Neuronal stem cell (in vitro differentiated cells): ENCODE results near the gene YTHDC2.

ENCODE experiments used
- DNase-seq: peaks from one replicate; pipeline ENCODE4 v3.0.0-alpha.2; 2013; ENCODE audit warnings: low spot score
- H2AFZ ChIP-seq: one replicate; pipeline ENCODE4 v1.6.1; 2013; ENCODE audit warnings: mild to moderate bottlenecking, low read length, inconsistent platforms
- H2AK5ac ChIP-seq: 2 replicates; pipeline ENCODE4 v1.6.1; 2013; ENCODE audit warnings: low read depth, mild to moderate bottlenecking, inconsistent platforms, low read length, moderate library complexity, mixed read lengths
- H2BK120ac ChIP-seq: 2 replicates; pipeline ENCODE4 v1.6.1; 2013; ENCODE audit warnings: low read depth, mild to moderate bottlenecking, inconsistent platforms, low read length, moderate library complexity, mixed read lengths
- H2BK12ac ChIP-seq: one replicate; pipeline ENCODE4 v1.6.1; 2013; ENCODE audit warnings: low read length, inconsistent platforms
- H2BK15ac ChIP-seq: 2 replicates; pipeline ENCODE4 v1.6.1; 2013; ENCODE audit warnings: mild to moderate bottlenecking, low read length, inconsistent platforms, mixed read lengths
- H2BK5ac ChIP-seq: one replicate; pipeline ENCODE4 v1.6.1; 2013; ENCODE audit warnings: inconsistent platforms, mild to moderate bottlenecking, low read length, moderate library complexity
- H3K14ac ChIP-seq: one replicate; pipeline ENCODE4 v1.6.1; 2013; ENCODE audit warnings: low read length, inconsistent platforms
- H3K18ac ChIP-seq: 2 replicates; pipeline ENCODE4 v1.6.1; 2013; ENCODE audit warnings: low read length, inconsistent platforms
- H3K23ac ChIP-seq: 2 replicates; pipeline ENCODE4 v1.6.1; 2013; ENCODE audit warnings: low read depth, mild to moderate bottlenecking, mixed read lengths, low read length, inconsistent platforms; ENCODE audit not compliant: poor library complexity
- H3K27ac ChIP-seq: replicated peaks from 3 replicates; pipeline ENCODE4 v1.5.1; 2013; ENCODE audit warnings: low read length, inconsistent platforms
- H3K27me3 ChIP-seq, 3 experiments: 2 replicates each; pipeline ENCODE4 v1.6.1; 2013; ENCODE audit warnings: low read length in 3 of 3, mild to moderate bottlenecking in 2 of 3, inconsistent platforms in 1 of 3, low read depth in 1 of 3, mixed read lengths in 1 of 3, moderate library complexity in 1 of 3; ENCODE audit not compliant: control insufficient read depth in 3 of 3, insufficient read depth in 3 of 3
- H3K36me3 ChIP-seq, 2 donors: replicated peaks in 1 of 2; 2 replicates each; pipeline ENCODE4 v1.6.1; 2013; ENCODE audit warnings: low read length in 2 of 2; ENCODE audit not compliant: control insufficient read depth in 2 of 2, insufficient read depth in 2 of 2
- H3K4ac ChIP-seq: 2 replicates; pipeline ENCODE4 v1.6.1; 2013; ENCODE audit warnings: inconsistent platforms, mild to moderate bottlenecking, low read length, moderate library complexity
- H3K4me1 ChIP-seq, 2 donors: 1 replicate in 1 of 2; 2 replicates in 1 of 2; pipeline ENCODE4 v1.6.1; 2013; ENCODE audit warnings: low read length in 2 of 2, low read depth in 1 of 2; ENCODE audit not compliant: control insufficient read depth in 2 of 2, insufficient read depth in 1 of 2
- H3K4me2 ChIP-seq: one replicate; pipeline ENCODE4 v1.6.1; 2013; ENCODE audit warnings: mild to moderate bottlenecking, low read length, inconsistent platforms; ENCODE audit not compliant: insufficient read depth, poor library complexity, severe bottlenecking
- H3K4me3 ChIP-seq, 2 donors: 2 replicates each; pipeline ENCODE4 v1.5.1; 2013; ENCODE audit warnings: low read length in 2 of 2, mild to moderate bottlenecking in 2 of 2, inconsistent platforms in 1 of 2, moderate library complexity in 1 of 2
- H3K79me1 ChIP-seq: one replicate; pipeline ENCODE4 v1.6.1; 2013; ENCODE audit warnings: low read depth, mild to moderate bottlenecking, inconsistent platforms, low read length, moderate library complexity
- H3K9ac ChIP-seq: one replicate; pipeline ENCODE4 v1.6.1; 2013; ENCODE audit warnings: mild to moderate bottlenecking, low read depth, low read length, inconsistent platforms; ENCODE audit not compliant: poor library complexity
- H3K9me3 ChIP-seq, 2 donors: replicated peaks in 1 of 2; 2 replicates each; pipeline versions ENCODE3 to v1.6.1; 2013; ENCODE audit warnings: low read length in 2 of 2, mild to moderate bottlenecking in 2 of 2, inconsistent platforms in 1 of 2, low read depth in 1 of 2, mixed read lengths in 1 of 2, moderate library complexity in 1 of 2; ENCODE audit not compliant: control insufficient read depth in 2 of 2, insufficient read depth in 1 of 2
- H4K8ac ChIP-seq: one replicate; pipeline ENCODE4 v1.6.1; 2013; ENCODE audit warnings: low read depth, mild to moderate bottlenecking, inconsistent platforms, low read length, moderate library complexity
- H4K91ac ChIP-seq: one replicate; pipeline ENCODE4 v1.6.1; 2013; ENCODE audit warnings: low read length, low read depth, mild to moderate bottlenecking, inconsistent platforms; ENCODE audit not compliant: poor library complexity
- WGBS, 2 donors: extraction: QIAGEN DNeasy Blood & Tissue Kit; methylation state at CpG; one replicate each; pipeline ENCODE4 v1.1.7; 2013; ENCODE audit warnings: missing lambda C conversion rate in 2 of 2, mixed read lengths in 1 of 2; ENCODE audit not compliant: insufficient read length in 2 of 2, insufficient replicate concordance in 1 of 2; ENCODE audit errors: extremely low coverage in 2 of 2; 5-methylcytosine and 5-hydroxymethylcytosine counted together

The YTHDC2 gene

GRCh38 chr5:113490317-113490716, 23.2 kb upstream of the YTHDC2 start:
- peaks cover 0 to 24% (median 12%) of the 10 kb centered on the region in 3 experiments for H3K27me3 ChIP-seq

GRCh38 chr5:113491022-113491421, 22.5 kb upstream of the YTHDC2 start:
- H2BK120ac ChIP-seq: no peak overlapping the region
- no peak overlapping the region for H3K4me2 ChIP-seq
- H3K4ac ChIP-seq: no peak overlapping the region
- no peak overlapping the region for H2BK12ac ChIP-seq
- no peaks in the 10 kb centered on the region for H3K36me3 ChIP-seq
- no peaks in the 10 kb centered on the region for H3K4me1 ChIP-seq
- no peak overlapping the region for H3K23ac ChIP-seq
- no peak overlapping the region for H2BK15ac ChIP-seq
- H3K27ac ChIP-seq: no peak overlapping the region
- H4K8ac ChIP-seq: no peak overlapping the region
- H3K14ac ChIP-seq: no peak overlapping the region
- H3K4me3 ChIP-seq: no peak overlapping the region
- no peak overlapping the region for H2AFZ ChIP-seq
- H3K9me3 ChIP-seq: peaks cover 7 to 23% of the 10 kb centered on the region in 2 donors
- H3K79me1 ChIP-seq: no peaks in the 10 kb centered on the region
- no peak overlapping the region for H2AK5ac ChIP-seq
- WGBS, 2 donors: no CpG with 5 or more reads among the region's 2 CpGs
- DNase-seq: no peak
- H3K18ac ChIP-seq: no peak overlapping the region
- H3K27me3 ChIP-seq: peaks cover 0 to 29% (median 12%) of the 10 kb centered on the region in 3 experiments
- H4K91ac ChIP-seq: no peak overlapping the region
- H2BK5ac ChIP-seq: no peak overlapping the region
- no peak overlapping the region for H3K9ac ChIP-seq

More at GRCh38 chr5:113490317-113490716, 23.2 kb upstream of the YTHDC2 start:
- Histone ChIP-seq H3K4ac (no peak overlapping the region), H3K9me3 (peaks cover 7 to 23% of the 10 kb centered on the region in 2 donors), H2AK5ac (no peak overlapping the region), H2BK120ac (no peak overlapping the region), H2BK5ac (no peak overlapping the region), H3K4me3 (no peak overlapping the region), H2BK12ac (no peak overlapping the region), H3K14ac (no peak overlapping the region), H3K23ac (no peak overlapping the region), H3K4me2 (no peak overlapping the region), H3K27ac (no peak overlapping the region), H3K79me1 (no peaks in the 10 kb centered on the region), H3K18ac (no peak overlapping the region), H3K4me1 (no peaks in the 10 kb centered on the region), H2BK15ac (no peak overlapping the region), H2AFZ (no peak overlapping the region), H4K8ac (no peak overlapping the region), H3K36me3 (no peaks in the 10 kb centered on the region), H4K91ac (no peak overlapping the region), H3K9ac (no peak overlapping the region)
- no peak for DNase-seq
- no CpG with 5 or more reads among the region's 3 CpGs for WGBS, 2 donors

GRCh38 chr5:113493446-113493845, 20.0 kb upstream of the YTHDC2 start:
- Histone ChIP-seq H4K91ac (no peak overlapping the region), H2BK15ac (no peak overlapping the region), H3K36me3 (no peaks in the 10 kb centered on the region), H3K18ac (no peak overlapping the region), H3K27me3 (peaks cover 0 to 19% (median 2%) of the 10 kb centered on the region in 3 experiments), H3K9me3 (peaks cover 7 to 23% of the 10 kb centered on the region in 2 donors), H2BK5ac (no peak overlapping the region), H3K9ac (no peak overlapping the region), H3K79me1 (no peaks in the 10 kb centered on the region), H3K14ac (no peak overlapping the region), H2BK120ac (no peak overlapping the region), H3K4me1 (no peaks in the 10 kb centered on the region), H2AFZ (no peak overlapping the region), H3K27ac (no peak overlapping the region), H4K8ac (no peak overlapping the region), H3K4me3 (no peak overlapping the region), H3K4ac (no peak overlapping the region), H3K4me2 (no peak overlapping the region), H2AK5ac (no peak overlapping the region), H3K23ac (no peak overlapping the region), H2BK12ac (no peak overlapping the region)
- DNase-seq: no peak
- no CpG with 5 or more reads among the region's 1 CpG for WGBS, 2 donors

GRCh38 chr5:113495422-113495841, 18.1 kb upstream of the YTHDC2 start:
- no peak overlapping the region for H3K4me3 ChIP-seq
- no peak overlapping the region for H2BK5ac ChIP-seq
- no peak overlapping the region for H2BK120ac ChIP-seq
- no peak overlapping the region for H3K4ac ChIP-seq
- no peak overlapping the region for H3K9ac ChIP-seq
- no peaks in the 10 kb centered on the region for H3K36me3 ChIP-seq
- no peak overlapping the region for H3K14ac ChIP-seq
- H4K8ac ChIP-seq: no peak overlapping the region
- H3K79me1 ChIP-seq: no peaks in the 10 kb centered on the region
- no peak overlapping the region for H2BK12ac ChIP-seq
- H3K23ac ChIP-seq: no peak overlapping the region
- H3K4me1 ChIP-seq: no peaks in the 10 kb centered on the region
- H4K91ac ChIP-seq: no peak overlapping the region
- no peak overlapping the region for H2AK5ac ChIP-seq
- no peak overlapping the region for H3K4me2 ChIP-seq
- no peak overlapping the region for H2BK15ac ChIP-seq
- WGBS, 2 donors: no CpG with 5 or more reads among the region's 1 CpG
- no peak overlapping the region for H3K27ac ChIP-seq
- DNase-seq: no peak
- peaks cover 7 to 11% of the 10 kb centered on the region in 2 donors for H3K9me3 ChIP-seq
- no peak overlapping the region for H3K18ac ChIP-seq
- no peak overlapping the region for H2AFZ ChIP-seq
- H3K27me3 ChIP-seq: peaks cover 0 to 16% (median 2%) of the 10 kb centered on the region in 3 experiments
